ENCODE measurements around the gene SCLY. TPM values are rescaled to one million over a fixed set of nuclear protein-coding genes. Genes with fewer than 3 reads are reported as not detected.

The SCLY gene
- total RNA-seq, 1 experiment from 2014 or later = 28.7 TPM

DNA sequence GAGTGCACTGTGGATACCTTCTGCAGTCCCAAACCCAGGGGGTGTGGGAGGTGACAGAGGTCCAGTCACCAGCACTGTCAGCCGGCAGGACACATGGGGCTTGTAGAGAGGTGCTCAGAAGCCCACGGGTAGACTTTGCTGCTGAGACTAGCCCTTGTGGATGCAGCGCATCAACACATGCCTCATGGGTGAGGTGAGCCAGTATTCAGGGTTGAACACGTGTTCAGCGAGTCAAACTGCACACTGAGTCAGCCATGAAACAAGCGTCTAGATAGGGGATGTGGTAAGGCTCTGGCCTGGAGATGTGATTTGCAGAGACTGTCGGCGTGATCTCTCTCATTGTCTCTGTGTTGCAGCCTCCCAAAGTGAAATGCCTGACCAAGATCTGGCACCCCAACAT is 35.8 kb upstream of the SCLY start:
- H4K20me1 ChIP-seq (ENCODE audit: insufficient read depth) = no peaks in the 10 kb centered on the region
- no peaks in the 10 kb centered on the region for H3K4me1 ChIP-seq (ENCODE audit: control insufficient read depth in 1 of 2, insufficient read depth in 2 of 2, low read length in 2 of 2)
- DNase-seq (ENCODE audit: low read depth, low spot score) (no peak), ATAC-seq (no peak)
- ChIA-PET POLR2A (no interaction called here), CTCF (no interaction called here), RAD21 (ENCODE audit: low non-redundant PET in 1 of 2, low total read pairs in 2 of 2, uncharacterized antibody in 2 of 2, unreplicated experiment in 2 of 2) (no interaction called here)
- H3K9me3 ChIP-seq (ENCODE audit: control insufficient read depth in 1 of 2, insufficient read depth in 1 of 2, low read depth in 1 of 2, low read length in 2 of 2) = no peaks in the 10 kb centered on the region
- peaks cover 0 to 6% of the 10 kb centered on the region in 2 experiments; a peak in 1 of 4 replicates for H3K36me3 ChIP-seq (ENCODE audit: control insufficient read depth in 1 of 2, insufficient read depth in 2 of 2, low read length in 2 of 2)
- TF ChIP-seq FOSL1 (IDR thresholded peaks at IDR 0.05; ENCODE audit: low read depth) (no peak), SP1 (IDR thresholded peaks at IDR 0.05; ENCODE audit: low read depth) (no peak), ZFX (IDR thresholded peaks at IDR 0.05) (no peak), CEBPB (IDR thresholded peaks at IDR 0.05; ENCODE audit: low read depth) (no peak), CBX3 (IDR thresholded peaks at IDR 0.05; ENCODE audit: low read depth) (no peak), SRF (IDR thresholded peaks at IDR 0.05; ENCODE audit: low read depth) (no peak), TCF7L2 (IDR thresholded peaks at IDR 0.05; ENCODE audit: borderline replicate concordance, extremely low read depth, insufficient read depth, insufficient read length) (no peak), EZH2 (IDR thresholded peaks at IDR 0.05) (no peak), EZH2phosphoT487 (IDR thresholded peaks at IDR 0.05; ENCODE audit: borderline replicate concordance) (no peak), ZNF274 (IDR thresholded peaks at IDR 0.05; ENCODE audit: low read depth, low read length) (no peak), SIN3A (IDR thresholded peaks at IDR 0.05; ENCODE audit: low read depth) (no peak)
- TF ChIP-seq, protein P1, sequence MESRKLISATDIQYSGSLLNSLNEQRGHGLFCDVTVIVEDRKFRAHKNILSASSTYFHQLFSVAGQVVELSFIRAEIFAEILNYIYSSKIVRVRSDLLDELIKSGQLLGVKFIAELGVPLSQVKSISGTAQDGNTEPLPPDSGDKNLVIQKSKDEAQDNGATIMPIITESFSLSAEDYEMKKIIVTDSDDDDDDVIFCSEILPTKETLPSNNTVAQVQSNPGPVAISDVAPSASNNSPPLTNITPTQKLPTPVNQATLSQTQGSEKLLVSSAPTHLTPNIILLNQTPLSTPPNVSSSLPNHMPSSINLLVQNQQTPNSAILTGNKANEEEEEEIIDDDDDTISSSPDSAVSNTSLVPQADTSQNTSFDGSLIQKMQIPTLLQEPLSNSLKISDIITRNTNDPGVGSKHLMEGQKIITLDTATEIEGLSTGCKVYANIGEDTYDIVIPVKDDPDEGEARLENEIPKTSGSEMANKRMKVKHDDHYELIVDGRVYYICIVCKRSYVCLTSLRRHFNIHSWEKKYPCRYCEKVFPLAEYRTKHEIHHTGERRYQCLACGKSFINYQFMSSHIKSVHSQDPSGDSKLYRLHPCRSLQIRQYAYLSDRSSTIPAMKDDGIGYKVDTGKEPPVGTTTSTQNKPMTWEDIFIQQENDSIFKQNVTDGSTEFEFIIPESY (IDR thresholded peaks at IDR 0.05; ENCODE audit: extremely low read depth, insufficient replicate concordance, low read length) = no peak
- TF ChIP-seq, protein P2, sequence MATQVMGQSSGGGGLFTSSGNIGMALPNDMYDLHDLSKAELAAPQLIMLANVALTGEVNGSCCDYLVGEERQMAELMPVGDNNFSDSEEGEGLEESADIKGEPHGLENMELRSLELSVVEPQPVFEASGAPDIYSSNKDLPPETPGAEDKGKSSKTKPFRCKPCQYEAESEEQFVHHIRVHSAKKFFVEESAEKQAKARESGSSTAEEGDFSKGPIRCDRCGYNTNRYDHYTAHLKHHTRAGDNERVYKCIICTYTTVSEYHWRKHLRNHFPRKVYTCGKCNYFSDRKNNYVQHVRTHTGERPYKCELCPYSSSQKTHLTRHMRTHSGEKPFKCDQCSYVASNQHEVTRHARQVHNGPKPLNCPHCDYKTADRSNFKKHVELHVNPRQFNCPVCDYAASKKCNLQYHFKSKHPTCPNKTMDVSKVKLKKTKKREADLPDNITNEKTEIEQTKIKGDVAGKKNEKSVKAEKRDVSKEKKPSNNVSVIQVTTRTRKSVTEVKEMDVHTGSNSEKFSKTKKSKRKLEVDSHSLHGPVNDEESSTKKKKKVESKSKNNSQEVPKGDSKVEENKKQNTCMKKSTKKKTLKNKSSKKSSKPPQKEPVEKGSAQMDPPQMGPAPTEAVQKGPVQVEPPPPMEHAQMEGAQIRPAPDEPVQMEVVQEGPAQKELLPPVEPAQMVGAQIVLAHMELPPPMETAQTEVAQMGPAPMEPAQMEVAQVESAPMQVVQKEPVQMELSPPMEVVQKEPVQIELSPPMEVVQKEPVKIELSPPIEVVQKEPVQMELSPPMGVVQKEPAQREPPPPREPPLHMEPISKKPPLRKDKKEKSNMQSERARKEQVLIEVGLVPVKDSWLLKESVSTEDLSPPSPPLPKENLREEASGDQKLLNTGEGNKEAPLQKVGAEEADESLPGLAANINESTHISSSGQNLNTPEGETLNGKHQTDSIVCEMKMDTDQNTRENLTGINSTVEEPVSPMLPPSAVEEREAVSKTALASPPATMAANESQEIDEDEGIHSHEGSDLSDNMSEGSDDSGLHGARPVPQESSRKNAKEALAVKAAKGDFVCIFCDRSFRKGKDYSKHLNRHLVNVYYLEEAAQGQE (IDR thresholded peaks at IDR 0.05; ENCODE audit: low read depth) = no peak
- TF ChIP-seq, protein P3, sequence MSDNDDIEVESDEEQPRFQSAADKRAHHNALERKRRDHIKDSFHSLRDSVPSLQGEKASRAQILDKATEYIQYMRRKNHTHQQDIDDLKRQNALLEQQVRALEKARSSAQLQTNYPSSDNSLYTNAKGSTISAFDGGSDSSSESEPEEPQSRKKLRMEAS (IDR thresholded peaks at IDR 0.05) = no peak
- TF ChIP-seq, protein P4, sequence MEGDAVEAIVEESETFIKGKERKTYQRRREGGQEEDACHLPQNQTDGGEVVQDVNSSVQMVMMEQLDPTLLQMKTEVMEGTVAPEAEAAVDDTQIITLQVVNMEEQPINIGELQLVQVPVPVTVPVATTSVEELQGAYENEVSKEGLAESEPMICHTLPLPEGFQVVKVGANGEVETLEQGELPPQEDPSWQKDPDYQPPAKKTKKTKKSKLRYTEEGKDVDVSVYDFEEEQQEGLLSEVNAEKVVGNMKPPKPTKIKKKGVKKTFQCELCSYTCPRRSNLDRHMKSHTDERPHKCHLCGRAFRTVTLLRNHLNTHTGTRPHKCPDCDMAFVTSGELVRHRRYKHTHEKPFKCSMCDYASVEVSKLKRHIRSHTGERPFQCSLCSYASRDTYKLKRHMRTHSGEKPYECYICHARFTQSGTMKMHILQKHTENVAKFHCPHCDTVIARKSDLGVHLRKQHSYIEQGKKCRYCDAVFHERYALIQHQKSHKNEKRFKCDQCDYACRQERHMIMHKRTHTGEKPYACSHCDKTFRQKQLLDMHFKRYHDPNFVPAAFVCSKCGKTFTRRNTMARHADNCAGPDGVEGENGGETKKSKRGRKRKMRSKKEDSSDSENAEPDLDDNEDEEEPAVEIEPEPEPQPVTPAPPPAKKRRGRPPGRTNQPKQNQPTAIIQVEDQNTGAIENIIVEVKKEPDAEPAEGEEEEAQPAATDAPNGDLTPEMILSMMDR (IDR thresholded peaks at IDR 0.05 in 2 of 3, conservative IDR thresholded peaks at IDR 0.05 in 1 of 3; ENCODE audit: borderline replicate concordance in 1 of 3, insufficient read depth in 1 of 3, low read depth in 2 of 3, low read length in 2 of 3) = no peak
- no peak overlapping the region for H2AFZ ChIP-seq (ENCODE audit: low read depth, low read length, poor library complexity, severe bottlenecking)
- intact Hi-C loops (cut with micrococcal nuclease) = no loop called here
- BruUV-seq (replicated peaks) = no TSS peak
- H3K9ac ChIP-seq (ENCODE audit: low read length) = no peak overlapping the region
- no peak overlapping the region for H3K4me3 ChIP-seq (replicated peaks in 1 of 2; ENCODE audit: low read depth in 1 of 2, low read length in 2 of 2)
- no peaks in the 10 kb centered on the region for H3K27me3 ChIP-seq (ENCODE audit: insufficient read depth, low read length)
- H3K9me2 ChIP-seq (ENCODE audit: insufficient read depth) = no peaks in the 10 kb centered on the region
- no peak overlapping the region for H3K4me2 ChIP-seq (ENCODE audit: low read length)
- no peak overlapping the region for H3K27ac ChIP-seq (ENCODE audit: low read depth, low read length)
- H3K79me2 ChIP-seq (ENCODE audit: insufficient read depth, low read length) = no peaks in the 10 kb centered on the region
